Measurements from ENCODE around the gene GPHN.

- TF ChIP-seq POLR2A (IDR thresholded peaks at IDR 0.05): no peak
- TF ChIP-seq CTCF (IDR thresholded peaks at IDR 0.05): no peak
Measured at GRCh38 chr14:67071506-67071905, 563.6 kb downstream of the GPHN start.
